ENCODE data around the gene ARHGEF16. TPM values are rescaled to one million over a fixed set of nuclear protein-coding genes. Genes with fewer than 3 reads are reported as not detected.
A peak's percentile ranks its signal among the peaks of the same experiment; 100 is the strongest.

The ARHGEF16 gene
- total RNA-seq, 2 experiments from 2014 or later: not detected

DNA sequence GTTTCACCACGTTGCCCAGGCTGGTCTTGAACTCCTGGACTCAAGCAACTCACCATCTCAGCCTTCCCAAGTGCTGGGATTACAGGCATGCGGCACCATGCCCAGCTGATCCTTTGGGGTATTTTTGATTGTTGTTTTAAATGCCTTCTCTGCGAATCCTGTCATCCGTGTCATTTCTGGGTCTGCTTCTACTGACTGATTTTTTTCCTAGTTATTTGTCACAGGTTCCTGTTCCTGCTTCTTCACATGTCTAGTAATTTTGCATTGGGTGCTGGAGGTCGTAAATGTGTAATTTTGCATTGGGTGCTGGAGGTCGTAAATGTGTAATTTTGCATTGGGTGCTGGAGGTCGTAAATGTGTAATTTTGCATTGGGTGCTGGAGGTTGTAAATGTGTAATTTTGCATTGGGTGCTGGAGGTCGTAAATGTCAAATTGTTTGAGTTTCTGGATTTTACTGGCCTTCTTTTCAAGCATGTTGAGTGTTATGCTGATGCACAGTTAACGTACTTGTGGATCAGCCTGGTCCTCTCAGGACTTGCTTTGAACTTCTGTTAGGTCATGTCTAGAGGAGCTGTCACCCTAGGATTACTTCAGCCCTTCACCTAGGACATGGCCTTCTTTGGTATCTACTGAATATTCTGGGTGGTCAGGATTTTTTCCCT, 4.1 kb upstream of the ARHGEF16 start:
- Mint-ChIP-seq H3K27me3 (peaks cover 7% of the 10 kb centered on the region), H3K27ac (no peak overlapping the region), H3K4me3 (no peak overlapping the region), H3K4me1 (peaks cover 6% of the 10 kb centered on the region), H3K36me3 (ENCODE audit: low read depth) (no peaks in the 10 kb centered on the region), H3K9me3 (peaks cover 2% of the 10 kb centered on the region)
- DNase-seq: no peak
- POLR2A ChIA-PET: no interaction called here
- CTCF ChIA-PET: no interaction called here

DNA sequence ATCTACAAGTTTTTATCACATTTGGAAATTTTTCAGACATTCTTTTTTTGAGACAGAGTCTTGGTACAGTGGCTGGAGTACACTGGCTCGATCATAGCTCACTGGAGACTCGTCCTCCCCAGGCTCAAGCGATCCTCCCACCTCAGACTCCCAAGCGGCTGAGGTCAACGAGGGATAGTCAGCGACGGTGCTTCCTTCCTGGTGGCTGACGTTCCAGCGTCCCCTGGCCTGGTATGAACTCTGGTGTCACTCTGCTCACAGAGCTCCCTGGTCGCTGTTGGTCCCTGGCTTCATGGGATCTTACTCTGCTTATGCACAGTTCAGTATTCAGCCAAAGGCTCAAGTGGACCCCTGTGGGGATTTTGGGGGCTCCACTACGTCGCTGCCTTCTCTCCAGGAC, 3.5 kb upstream of the ARHGEF16 start:
- H3K27ac Mint-ChIP-seq: no peak overlapping the region
- peaks cover 8% of the 10 kb centered on the region for H3K4me1 Mint-ChIP-seq
- POLR2A ChIA-PET: no interaction called here
- peaks cover 2% of the 10 kb centered on the region for H3K9me3 Mint-ChIP-seq
- DNase-seq: no peak
- H3K4me3 Mint-ChIP-seq: no peak overlapping the region
- H3K36me3 Mint-ChIP-seq (ENCODE audit: low read depth): no peaks in the 10 kb centered on the region
- peaks cover 11% of the 10 kb centered on the region for H3K27me3 Mint-ChIP-seq
- CTCF ChIA-PET: no interaction called here

DNA sequence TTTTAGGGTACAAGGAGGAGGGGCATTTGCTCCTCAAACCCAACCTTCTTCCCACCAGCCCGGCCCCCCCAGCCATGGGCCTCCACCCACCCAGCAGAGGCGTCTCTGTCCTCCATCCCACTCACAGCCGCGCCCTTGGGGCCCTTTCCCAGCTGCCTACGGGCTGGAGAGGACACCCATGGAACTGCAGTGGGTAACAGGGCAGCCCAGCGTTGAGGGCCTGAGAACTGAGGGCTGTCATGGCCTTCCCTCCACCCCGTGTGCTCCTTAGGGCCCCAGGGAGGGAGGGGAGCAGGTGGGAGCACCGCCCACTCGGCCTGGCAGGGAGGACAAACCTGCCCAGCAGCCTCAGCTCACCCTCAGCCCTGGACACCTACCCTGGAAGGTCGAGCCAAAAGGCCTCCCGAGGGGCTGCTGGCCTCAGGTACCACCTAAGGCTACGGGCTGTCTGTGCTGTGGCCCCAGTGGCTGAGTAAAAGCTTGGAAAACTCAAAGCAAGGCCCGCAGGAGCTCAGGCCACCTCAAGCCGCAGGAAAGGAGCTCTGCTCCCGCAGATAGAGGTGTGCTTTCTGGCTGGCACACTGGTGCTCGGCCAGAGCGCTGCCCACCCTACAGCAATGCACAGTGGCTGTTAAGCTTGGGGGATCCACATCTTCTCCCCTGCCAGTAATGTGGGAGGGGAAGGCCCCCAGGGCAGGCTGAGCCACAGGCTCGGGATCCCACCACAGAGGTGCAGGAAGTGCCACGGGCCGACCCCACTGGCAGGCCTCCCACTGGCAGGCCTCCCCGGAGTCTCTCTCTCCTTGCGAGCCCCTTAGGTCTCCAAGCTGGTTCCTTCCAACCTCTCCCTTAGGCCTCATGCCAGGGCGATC, 2.2 kb upstream of the ARHGEF16 start:
- peaks cover 11% of the 10 kb centered on the region for H3K27me3 Mint-ChIP-seq
- CTCF ChIA-PET: interaction anchor here (0.8 to 2.3 kb wide), 5 partner anchors 20 to 280 kb away, joined by 3 to 8 read pairs (median 4); no protein-coding TSS in a partner anchor
- no peak for DNase-seq
- POLR2A ChIA-PET: no interaction called here
- no peaks in the 10 kb centered on the region for H3K9me3 Mint-ChIP-seq
- no peaks in the 10 kb centered on the region for H3K36me3 Mint-ChIP-seq (ENCODE audit: low read depth)
- H3K4me1 Mint-ChIP-seq: peaks cover 8% of the 10 kb centered on the region
- no peak overlapping the region for H3K27ac Mint-ChIP-seq
- no peak overlapping the region for H3K4me3 Mint-ChIP-seq

DNA sequence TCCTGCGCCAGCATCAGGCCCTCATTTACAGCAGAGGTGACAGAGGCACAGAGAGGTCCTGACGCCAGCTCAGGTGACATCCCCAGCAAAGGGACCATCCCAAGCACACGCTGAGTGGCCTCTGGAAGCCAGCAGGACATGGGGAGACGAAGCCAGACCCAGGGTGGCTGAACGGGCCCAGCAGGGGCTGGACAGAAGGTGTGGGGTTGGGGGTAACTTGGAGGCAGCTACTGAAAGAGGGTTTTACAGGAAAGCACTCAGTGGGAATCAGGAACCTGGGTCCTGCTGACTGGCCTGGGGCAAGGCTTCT, 1.6 kb upstream of the ARHGEF16 start:
- peaks cover 11% of the 10 kb centered on the region for H3K27me3 Mint-ChIP-seq
- CTCF ChIA-PET: interaction anchor here (0.8 to 2.3 kb wide), 6 partner anchors 19 to 279 kb away, joined by 3 to 8 read pairs (median 4); no protein-coding TSS in a partner anchor
- H3K27ac Mint-ChIP-seq: no peak overlapping the region
- POLR2A ChIA-PET: no interaction called here
- no peaks in the 10 kb centered on the region for H3K36me3 Mint-ChIP-seq (ENCODE audit: low read depth)
- no peak overlapping the region for H3K4me3 Mint-ChIP-seq
- peaks cover 8% of the 10 kb centered on the region for H3K4me1 Mint-ChIP-seq
- no peak for DNase-seq
- H3K9me3 Mint-ChIP-seq: no peaks in the 10 kb centered on the region

DNA sequence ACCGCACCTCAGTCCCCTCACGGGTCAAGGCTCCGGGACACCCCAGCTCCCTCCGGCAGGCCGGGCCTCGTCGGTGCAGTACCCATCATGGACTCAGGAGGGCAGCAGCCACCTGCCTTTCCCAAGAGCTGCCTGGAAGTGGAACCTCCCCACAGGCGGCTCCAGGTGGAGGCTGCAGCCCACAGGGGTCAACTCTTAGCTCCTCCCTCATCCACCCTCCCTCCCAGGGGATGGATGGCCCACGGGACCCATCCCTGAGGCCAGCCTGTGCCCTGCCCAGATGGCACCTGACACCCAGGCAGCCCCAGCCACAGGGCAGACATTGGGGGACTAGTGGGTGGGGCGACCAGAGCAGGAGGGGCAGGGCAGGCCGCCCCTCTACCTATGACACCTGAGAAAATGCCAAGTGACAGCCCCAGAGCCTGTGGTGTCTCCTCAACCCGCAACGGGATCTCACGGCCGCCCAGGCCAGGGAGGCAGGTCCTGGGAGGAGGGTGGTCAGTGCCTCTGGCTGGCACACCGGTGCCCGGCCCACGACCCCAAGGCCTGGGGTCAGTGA, 1.2 kb upstream of the ARHGEF16 start:
- Mint-ChIP-seq H3K4me3 (no peak overlapping the region), H3K27ac (no peak overlapping the region), H3K36me3 (ENCODE audit: low read depth) (no peaks in the 10 kb centered on the region), H3K9me3 (no peaks in the 10 kb centered on the region), H3K4me1 (peaks cover 8% of the 10 kb centered on the region), H3K27me3 (peaks cover 11% of the 10 kb centered on the region)
- DNase-seq: peak; percentile 74
- ChIA-PET CTCF (interaction anchor here (0.8 to 2.3 kb wide), 6 partner anchors 19 to 279 kb away, joined by 3 to 8 read pairs (median 4); no protein-coding TSS in a partner anchor), POLR2A (no interaction called here)

DNA sequence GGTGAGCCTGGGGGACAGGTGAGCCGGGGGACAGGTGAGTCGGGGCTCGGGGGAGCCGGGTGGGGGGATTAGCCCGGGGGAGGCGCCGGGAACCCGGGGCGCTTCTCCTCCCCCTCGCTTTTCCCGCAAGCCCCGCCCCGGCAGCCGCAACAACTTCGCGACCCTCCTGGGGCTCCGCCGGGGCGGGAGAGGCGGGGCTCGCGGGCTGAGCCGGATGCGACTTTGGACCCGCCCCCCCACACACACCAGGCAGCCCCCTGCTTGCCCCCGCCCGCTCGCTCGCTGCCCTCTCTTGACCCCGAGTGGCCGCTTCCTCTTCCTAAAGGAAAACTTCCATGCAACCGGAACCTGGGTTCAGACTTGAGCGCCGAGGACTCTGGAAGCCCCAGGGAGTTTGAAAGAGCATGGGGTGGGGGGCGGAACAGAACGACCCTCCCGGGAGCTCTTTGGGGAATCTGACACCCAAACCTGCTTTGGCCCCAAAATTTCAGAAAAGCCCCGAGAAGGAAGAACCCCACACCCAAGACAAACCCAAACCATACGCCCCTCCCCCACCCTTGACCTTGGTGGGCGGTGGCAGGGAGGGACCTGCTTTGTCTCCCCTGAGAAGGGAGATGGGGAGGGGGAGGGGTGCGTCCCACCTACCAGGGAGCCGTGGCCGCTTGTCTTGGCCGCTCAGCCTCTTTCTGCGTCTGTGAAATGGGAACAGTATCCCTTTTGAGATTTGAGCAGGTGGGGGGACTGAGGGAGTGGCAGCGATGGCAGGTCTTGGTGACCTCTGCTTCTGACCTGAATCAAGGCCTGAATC, 550 bp downstream of the ARHGEF16 start:
- no peaks in the 10 kb centered on the region for H3K9me3 Mint-ChIP-seq
- POLR2A ChIA-PET: no interaction called here
- CTCF ChIA-PET: no interaction called here
- H3K4me1 Mint-ChIP-seq: peaks cover 8% of the 10 kb centered on the region
- H3K27ac Mint-ChIP-seq: no peak overlapping the region
- DNase-seq: no peak
- no peaks in the 10 kb centered on the region for H3K36me3 Mint-ChIP-seq (ENCODE audit: low read depth)
- H3K4me3 Mint-ChIP-seq: peak overlapping the region; percentile 16
- H3K27me3 Mint-ChIP-seq: peaks cover 11% of the 10 kb centered on the region

DNA sequence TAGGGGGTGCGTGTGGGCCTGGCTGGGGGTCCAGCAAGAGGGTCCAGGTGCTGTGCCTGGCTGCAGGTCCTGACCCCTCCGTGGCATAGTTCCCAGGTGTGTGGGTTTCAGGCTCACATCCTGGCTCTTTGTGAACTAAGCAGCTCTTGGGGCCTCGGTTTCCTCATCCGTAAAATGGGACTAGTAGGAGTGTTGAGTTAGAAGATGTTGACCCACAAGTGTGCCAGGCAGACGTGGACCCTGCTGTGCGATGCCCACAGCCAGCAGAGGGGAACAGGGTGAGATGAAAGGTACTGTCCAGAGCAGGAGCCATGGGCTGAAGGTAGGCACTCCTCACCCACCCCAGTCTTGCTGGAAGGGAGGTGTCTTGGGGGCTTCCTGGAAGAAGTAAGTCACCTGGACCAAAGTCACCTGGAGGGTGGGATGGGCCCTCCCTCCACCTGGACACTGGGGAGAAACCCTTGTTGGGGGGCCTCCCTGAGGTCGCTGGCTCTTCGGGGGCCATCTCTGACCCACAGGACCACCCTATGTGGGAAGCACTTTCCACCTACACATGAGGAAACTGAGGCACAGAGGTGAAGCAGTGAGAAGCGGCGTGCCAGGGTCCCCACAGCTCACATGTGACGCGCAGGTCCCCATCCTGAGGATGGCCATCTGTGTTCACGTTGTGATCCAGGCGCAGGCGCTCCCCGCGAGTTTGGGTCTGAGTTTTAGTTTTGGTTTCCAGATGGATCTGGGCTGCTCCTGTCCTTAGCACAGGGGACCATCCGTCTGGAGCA, 1.4 kb downstream of the ARHGEF16 start:
- H3K4me1 Mint-ChIP-seq: peaks cover 8% of the 10 kb centered on the region
- ChIA-PET CTCF (no interaction called here), POLR2A (no interaction called here)
- H3K9me3 Mint-ChIP-seq: no peaks in the 10 kb centered on the region
- H3K4me3 Mint-ChIP-seq: no peak overlapping the region
- DNase-seq: no peak
- peaks cover 11% of the 10 kb centered on the region for H3K27me3 Mint-ChIP-seq
- H3K36me3 Mint-ChIP-seq (ENCODE audit: low read depth): no peaks in the 10 kb centered on the region
- H3K27ac Mint-ChIP-seq: no peak overlapping the region

DNA sequence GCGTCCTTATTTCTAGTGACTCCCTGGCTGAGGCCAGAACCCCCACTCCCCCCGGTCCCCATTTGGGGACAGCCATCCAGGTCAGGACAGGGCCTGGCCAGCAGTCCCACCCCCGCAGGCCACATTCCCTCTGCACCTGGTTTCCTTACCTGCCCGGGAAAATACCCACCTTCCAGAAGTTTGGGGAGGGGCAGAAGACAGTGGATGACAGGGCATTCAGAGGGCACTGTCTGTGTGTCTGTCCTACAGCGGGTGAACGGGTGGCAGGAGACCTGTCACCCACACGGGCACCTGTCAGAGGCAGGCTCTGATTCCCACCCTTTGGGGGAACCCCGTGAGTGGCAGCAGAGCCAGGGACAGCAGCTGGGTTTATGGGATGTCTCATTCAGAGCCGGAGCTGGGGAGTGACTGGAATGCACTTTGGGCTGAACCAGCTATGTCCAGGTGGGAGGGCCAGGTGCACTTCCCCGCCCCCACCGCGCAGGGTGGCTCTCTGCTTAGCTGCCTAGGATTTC, 2.0 kb downstream of the ARHGEF16 start:
- Mint-ChIP-seq H3K36me3 (ENCODE audit: low read depth) (no peaks in the 10 kb centered on the region), H3K9me3 (no peaks in the 10 kb centered on the region), H3K27me3 (peaks cover 11% of the 10 kb centered on the region), H3K4me1 (peaks cover 8% of the 10 kb centered on the region), H3K4me3 (no peak overlapping the region), H3K27ac (no peak overlapping the region)
- ChIA-PET POLR2A (no interaction called here), CTCF (no interaction called here)
- no peak for DNase-seq

DNA sequence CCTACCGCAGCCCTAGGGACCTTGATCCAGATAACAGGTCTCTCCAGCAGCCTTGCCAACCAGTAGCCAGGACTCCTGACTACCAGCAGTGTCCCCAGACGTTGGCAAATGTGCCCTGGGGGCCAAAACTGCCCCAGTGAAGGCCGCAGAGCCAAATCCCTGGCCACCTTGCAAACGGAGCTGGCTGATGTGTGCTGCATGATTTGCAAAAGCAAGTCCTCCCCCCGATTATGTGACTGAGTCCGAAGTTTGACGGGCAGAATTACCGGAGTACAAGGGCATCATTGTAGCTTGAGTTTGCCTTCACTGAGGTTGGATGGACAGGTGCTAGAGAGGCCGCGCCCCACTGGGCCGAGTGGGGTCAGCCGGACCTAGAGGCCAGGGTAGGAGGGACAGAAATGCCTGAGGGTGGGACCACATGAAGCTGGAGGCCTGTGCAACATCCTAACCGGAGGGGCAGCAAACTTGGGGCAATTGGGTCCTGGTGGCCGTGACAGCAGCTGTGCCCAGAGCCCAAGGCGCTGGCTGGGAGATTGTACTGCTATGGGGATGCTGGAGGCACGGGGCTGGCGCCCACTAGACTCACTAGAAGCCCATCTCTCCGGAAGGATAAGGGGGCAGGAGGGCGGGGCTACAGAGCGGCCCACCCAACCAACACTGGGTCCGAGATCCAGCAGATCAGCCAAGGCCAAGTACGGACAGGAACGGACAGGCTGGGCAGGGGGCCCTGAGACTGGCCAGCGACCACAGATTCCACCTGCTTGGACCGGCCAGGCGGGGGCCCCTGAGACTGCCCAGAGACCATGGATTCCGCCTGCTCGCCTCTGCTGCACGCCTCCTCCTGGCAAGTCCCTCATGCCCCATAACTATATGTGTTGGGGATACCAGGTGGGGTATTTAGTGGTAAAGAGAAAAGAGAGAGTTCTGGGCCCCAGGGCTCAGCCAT, 2.8 kb downstream of the ARHGEF16 start:
- Mint-ChIP-seq H3K36me3 (ENCODE audit: low read depth) (no peaks in the 10 kb centered on the region), H3K4me1 (peaks cover 8% of the 10 kb centered on the region), H3K27me3 (peaks cover 11% of the 10 kb centered on the region), H3K4me3 (no peak overlapping the region), H3K9me3 (no peaks in the 10 kb centered on the region), H3K27ac (no peak overlapping the region)
- ChIA-PET CTCF (no interaction called here), POLR2A (no interaction called here)
- DNase-seq: no peak

DNA sequence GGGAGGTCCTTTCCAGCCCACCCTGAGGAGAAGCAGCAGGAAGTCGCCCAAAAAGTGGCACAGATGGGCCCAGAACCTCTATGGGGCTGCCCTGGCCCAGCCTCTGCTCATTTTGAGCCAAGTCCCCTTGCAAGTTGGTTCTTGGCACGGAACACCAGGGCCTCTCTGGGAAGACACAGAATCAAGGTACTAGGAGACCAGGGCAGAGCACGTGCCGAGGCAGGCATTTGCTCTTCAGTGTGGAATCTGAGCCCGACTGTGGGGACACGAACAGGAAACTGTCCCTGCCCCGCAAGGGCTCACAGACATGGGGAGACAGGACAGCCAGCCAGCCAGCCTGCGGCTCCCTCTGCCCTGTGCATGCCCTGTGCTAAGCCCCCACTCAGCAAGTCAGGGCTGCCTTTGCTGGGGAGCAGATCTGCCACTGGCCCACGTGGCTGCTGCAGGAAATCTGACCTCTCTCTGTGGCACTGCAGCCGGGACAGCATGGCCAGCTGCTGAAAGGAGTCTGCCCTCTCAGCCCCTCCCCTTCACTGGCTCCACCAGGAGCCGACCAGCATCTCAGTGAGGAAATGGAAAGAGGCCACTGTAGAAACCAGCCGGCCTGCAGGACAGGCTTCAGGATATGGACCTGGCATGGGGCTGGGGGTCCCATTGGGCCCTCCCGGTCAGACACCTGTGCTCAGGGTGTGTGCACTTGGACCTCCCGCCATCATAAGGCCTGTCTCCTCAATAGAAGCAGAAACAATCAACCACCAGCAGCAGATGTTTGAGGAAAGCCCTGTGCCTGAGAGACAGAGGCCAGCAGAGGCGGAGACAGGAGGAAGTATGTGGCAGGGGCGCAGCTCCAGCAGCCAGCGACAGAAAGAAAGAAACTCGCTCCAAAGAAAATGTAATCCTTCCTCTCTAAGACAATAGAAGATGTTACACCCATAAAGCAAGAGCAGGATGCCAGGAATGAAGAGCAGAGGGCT, 3.7 kb downstream of the ARHGEF16 start:
- Mint-ChIP-seq H3K4me1 (peaks cover 8% of the 10 kb centered on the region), H3K36me3 (ENCODE audit: low read depth) (no peaks in the 10 kb centered on the region), H3K27ac (no peak overlapping the region), H3K4me3 (no peak overlapping the region), H3K9me3 (no peaks in the 10 kb centered on the region), H3K27me3 (peaks cover 10% of the 10 kb centered on the region)
- no peak for DNase-seq
- ChIA-PET POLR2A (no interaction called here), CTCF (no interaction called here)
